Tibial artery (tissue), 4 donors: ENCODE measurements around the gene PARD3B.

Experiments
- DNase-seq, 2 donors: peaks; one replicate each; pipeline ENCODE4 v3.0.0-alpha.2; 2019
- H3K27ac ChIP-seq, 2 donors: fragments of 200-600 bp; sonication (generic) in 1 of 2; 1 replicate in 1 of 2; 2 replicates in 1 of 2; pipeline ENCODE4 v1.5.1; 2018 to 2019; ENCODE audit warnings: mild to moderate bottlenecking in 1 of 2
- H3K27me3 ChIP-seq, 2 donors: fragments of 200-600 bp; sonication (generic) in 1 of 2; one replicate each; pipeline versions ENCODE4 v1.5.1 to v1.6.0; 2016 to 2019
- H3K36me3 ChIP-seq, 3 donors: fragments of 200-600 bp; sonication (generic) in 2 of 3; one replicate each; pipeline ENCODE4 v1.5.1; 2016 to 2019; ENCODE audit warnings: mild to moderate bottlenecking in 2 of 3
- H3K4me1 ChIP-seq, 4 donors: fragments of 200-600 bp; sonication (generic) in 2 of 4; 1 replicate in 3 of 4; 2 replicates in 1 of 4; pipeline ENCODE4 v1.5.1; 2016 to 2019
- H3K4me3 ChIP-seq, 2 donors: fragments of 200-600 bp; sonication (generic) in 1 of 2; 1 replicate in 1 of 2; 2 replicates in 1 of 2; pipeline ENCODE4 v1.5.1; 2018 to 2019; ENCODE audit warnings: mild to moderate bottlenecking in 2 of 2
- H3K9me3 ChIP-seq, 3 donors: fragments of 200-600 bp; sonication (generic) in 1 of 3; one replicate each; pipeline ENCODE4 v1.5.1; 2016 to 2019
- CTCF ChIP-seq, 2 experiments: fragments of 200-600 bp in 1 of 2; fragments of 450-650 bp in 1 of 2; IDR thresholded peaks; one replicate each; pipeline ENCODE4 v1.5.1; 2017 to 2019; ENCODE audit warnings: antibody characterized with exemption in 2 of 2, mild to moderate bottlenecking in 1 of 2, moderate library complexity in 1 of 2
- intact Hi-C: fragments of 100-400 bp; cut with DNase I; formaldehyde crosslinking; loops from one replicate; pipeline ENCODE4 v1.15.0; 2023; ENCODE audit warnings: low total_unique reads

PARD3B gene

GRCh38 chr2:205656461-205656860, 1111.2 kb downstream of the PARD3B start:
- H3K27ac ChIP-seq, result peak overlapping the region in 1 of 2 donors; percentile 13
- peaks cover 0 to 30% (median 21%) of the 10 kb centered on the region in 4 donors for H3K4me1 ChIP-seq
- no peaks in the 10 kb centered on the region for H3K9me3 ChIP-seq
- H3K27me3 ChIP-seq, result no peaks in the 10 kb centered on the region
- intact Hi-C loops, result no loop called here
- no peak overlapping the region for H3K4me3 ChIP-seq
- TF ChIP-seq CTCF (IDR thresholded peaks at IDR 0.05), result no peak
- DNase-seq, result no peak
- H3K36me3 ChIP-seq, result no peaks in the 10 kb centered on the region

- Histone ChIP-seq H3K9me3 (no peaks in the 10 kb centered on the region), H3K36me3 (no peaks in the 10 kb centered on the region), H3K4me1 (peaks cover 0 to 30% (median 21%) of the 10 kb centered on the region in 4 donors), H3K27ac (peak overlapping the region in 1 of 2 donors; percentile 13), H3K27me3 (no peaks in the 10 kb centered on the region), H3K4me3 (no peak overlapping the region)
- intact Hi-C loops, result no loop called here
- no peak for DNase-seq
- TF ChIP-seq CTCF (IDR thresholded peaks at IDR 0.05), result no peak
These were observed 1111.7 kb downstream of the PARD3B start for GRCh38 chr2:205656941-205657340.

GRCh38 chr2:205657579-205657978, 1112.3 kb downstream of the PARD3B start:
- peak in 1 of 2 donors; percentile 41 for DNase-seq
- Histone ChIP-seq H3K9me3 (no peaks in the 10 kb centered on the region), H3K27me3 (no peaks in the 10 kb centered on the region), H3K36me3 (no peaks in the 10 kb centered on the region), H3K4me1 (peaks cover 0 to 30% (median 21%) of the 10 kb centered on the region in 4 donors), H3K4me3 (no peak overlapping the region), H3K27ac (peak overlapping the region in 1 of 2 donors; percentile 13)
- no peak for TF ChIP-seq CTCF (IDR thresholded peaks at IDR 0.05)
- intact Hi-C loops, result no loop called here

GRCh38 chr2:205658068-205658467, 1112.8 kb downstream of the PARD3B start:
- Histone ChIP-seq H3K27ac (no peak overlapping the region), H3K9me3 (no peaks in the 10 kb centered on the region), H3K4me1 (peaks cover 0 to 30% (median 21%) of the 10 kb centered on the region in 4 donors), H3K4me3 (no peak overlapping the region), H3K27me3 (no peaks in the 10 kb centered on the region), H3K36me3 (no peaks in the 10 kb centered on the region)
- intact Hi-C loops, result no loop called here
- TF ChIP-seq CTCF (IDR thresholded peaks at IDR 0.05), result no peak
- DNase-seq, result no peak

- DNase-seq, result no peak
- Histone ChIP-seq H3K36me3 (no peaks in the 10 kb centered on the region), H3K27ac (no peak overlapping the region), H3K27me3 (no peaks in the 10 kb centered on the region), H3K4me3 (no peak overlapping the region), H3K4me1 (peaks cover 0 to 30% (median 21%) of the 10 kb centered on the region in 4 donors), H3K9me3 (no peaks in the 10 kb centered on the region)
- intact Hi-C loops, result no loop called here
- TF ChIP-seq CTCF (IDR thresholded peaks at IDR 0.05), result no peak
These were observed 1113.3 kb downstream of the PARD3B start for GRCh38 chr2:205658572-205658971.

GRCh38 chr2:205659922-205660321, 1114.6 kb downstream of the PARD3B start:
- H3K4me1 ChIP-seq, result peaks cover 0 to 30% (median 21%) of the 10 kb centered on the region in 4 donors
- H3K36me3 ChIP-seq, result no peaks in the 10 kb centered on the region
- no peak for TF ChIP-seq CTCF (IDR thresholded peaks at IDR 0.05)
- intact Hi-C loops, result no loop called here
- no peaks in the 10 kb centered on the region for H3K27me3 ChIP-seq
- no peak for DNase-seq
- H3K9me3 ChIP-seq, result no peaks in the 10 kb centered on the region
- H3K4me3 ChIP-seq, result no peak overlapping the region
- H3K27ac ChIP-seq, result peak overlapping the region in 1 of 2 donors; percentile 12
